HG02571 (cell line): ENCODE results near the gene ADGRD1.

ENCODE experiments used
- ATAC-seq: cut with Tn5 transposase; IDR thresholded peaks from one replicate; pipeline ENCODE4 v1.9.1; 2021; ENCODE audit warnings: mild to moderate bottlenecking, moderate library complexity; ENCODE audit not compliant: unreplicated experiment

The ADGRD1 gene

DNA sequence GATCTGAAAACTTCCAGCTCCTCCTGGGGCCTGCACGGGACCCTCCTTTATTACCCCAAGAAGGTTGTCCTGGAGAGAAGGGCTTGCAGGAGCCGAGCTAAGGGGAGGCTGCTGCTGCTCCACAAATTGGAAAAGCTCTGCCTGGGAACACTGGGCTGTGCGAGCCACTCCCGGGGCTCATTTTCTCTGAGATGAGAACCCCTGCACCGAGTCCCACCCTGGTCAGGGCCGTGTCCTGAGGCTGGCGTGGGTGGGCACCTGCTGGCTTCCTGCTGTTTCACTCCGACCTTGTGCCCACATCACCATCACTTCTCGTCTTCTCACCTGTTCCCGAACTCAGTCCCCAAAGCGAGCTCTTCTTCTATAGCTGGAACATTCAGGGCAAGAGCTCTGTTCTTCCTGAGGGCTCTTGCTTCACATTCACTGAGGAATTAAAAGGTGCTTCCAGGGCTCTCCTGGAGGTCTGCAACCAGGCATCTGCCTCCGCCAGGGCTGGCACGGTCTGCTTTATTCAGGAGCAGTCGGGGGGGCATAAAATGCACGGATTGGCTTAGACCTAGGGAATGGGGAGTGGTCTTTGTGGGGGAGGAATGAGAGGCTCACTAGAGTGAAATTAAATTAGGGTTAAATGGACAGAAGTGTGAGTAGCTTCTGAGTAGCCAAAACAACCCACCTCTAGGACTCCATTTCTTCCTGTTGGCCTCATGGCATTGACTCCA, 98.5 kb downstream of the ADGRD1 start:
- no peak for ATAC-seq

DNA sequence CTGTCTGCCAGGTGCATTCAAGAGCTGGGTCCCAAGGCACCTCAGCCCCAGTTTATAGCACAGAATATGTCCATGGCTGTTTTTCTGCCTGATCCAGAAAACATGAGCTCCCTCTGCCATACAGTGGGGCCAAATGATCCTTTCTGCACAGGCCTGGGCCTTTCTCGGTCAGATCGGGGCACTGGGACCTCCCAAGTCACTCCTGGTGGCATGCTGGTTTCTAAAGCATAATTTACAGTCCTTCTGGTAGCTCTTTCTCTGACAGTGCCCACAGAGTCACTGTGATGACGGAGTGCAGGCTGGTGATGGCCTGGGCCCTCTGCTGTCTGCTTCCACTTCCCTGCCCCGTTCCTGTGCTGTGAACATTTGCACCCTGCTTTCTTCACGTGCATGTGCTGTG, 99.2 kb downstream of the ADGRD1 start:
- ATAC-seq = no peak

DNA sequence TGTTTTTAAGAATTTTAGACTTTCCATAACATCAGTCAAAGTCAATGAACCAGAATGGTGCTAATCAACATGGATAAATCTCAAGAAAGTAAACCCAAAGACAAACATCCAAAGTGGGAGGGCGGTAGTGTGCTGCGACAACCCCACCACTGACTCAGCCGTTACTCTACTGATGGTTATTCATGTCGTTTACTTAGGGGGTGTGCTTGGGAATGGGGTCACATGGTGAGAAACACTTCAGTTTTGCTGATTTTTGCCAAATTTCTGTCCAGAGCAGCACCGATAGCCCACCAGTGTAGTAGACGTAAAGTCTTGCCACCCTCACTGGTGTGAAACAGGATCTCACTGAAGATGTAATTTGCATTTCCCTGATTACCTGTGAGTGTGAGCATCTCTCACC, 99.9 kb downstream of the ADGRD1 start:
- no peak for ATAC-seq

DNA sequence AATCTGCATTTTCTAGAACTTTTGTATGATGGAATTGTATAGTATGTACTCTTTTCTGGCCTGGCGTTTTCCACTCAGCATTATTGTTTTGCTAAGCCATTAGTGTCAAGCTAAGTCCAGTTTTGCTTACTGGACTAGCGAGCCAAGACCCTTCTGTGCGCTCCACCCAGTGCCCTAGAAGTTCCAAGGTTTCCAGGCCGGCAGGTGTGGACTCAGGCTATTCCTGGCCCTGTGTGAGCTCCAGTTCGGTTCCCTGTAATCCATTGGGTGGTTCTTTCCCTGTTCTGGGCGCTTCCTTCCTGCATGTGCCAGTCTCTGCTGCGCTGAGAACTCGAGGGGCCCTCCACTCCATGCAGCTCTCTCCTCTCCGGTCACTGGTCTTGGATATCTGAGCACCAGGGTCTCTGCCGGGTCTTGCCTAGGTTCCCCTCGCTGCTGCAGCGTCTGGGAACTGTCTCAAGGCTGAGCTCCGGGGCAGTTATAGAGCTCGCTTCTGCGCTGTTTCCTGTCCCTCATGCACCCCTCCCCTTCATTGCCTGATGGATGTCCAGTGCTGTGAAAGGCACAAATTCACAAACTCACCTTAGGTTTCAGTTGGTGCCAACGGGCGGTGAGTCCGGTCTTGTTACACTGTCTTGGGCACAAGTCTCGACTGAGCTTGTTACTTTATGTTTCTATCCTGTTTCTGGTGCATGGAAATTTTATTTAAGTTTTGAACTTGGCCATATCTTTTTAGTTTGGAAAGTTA, 100.8 kb downstream of the ADGRD1 start:
- ATAC-seq = no peak

DNA sequence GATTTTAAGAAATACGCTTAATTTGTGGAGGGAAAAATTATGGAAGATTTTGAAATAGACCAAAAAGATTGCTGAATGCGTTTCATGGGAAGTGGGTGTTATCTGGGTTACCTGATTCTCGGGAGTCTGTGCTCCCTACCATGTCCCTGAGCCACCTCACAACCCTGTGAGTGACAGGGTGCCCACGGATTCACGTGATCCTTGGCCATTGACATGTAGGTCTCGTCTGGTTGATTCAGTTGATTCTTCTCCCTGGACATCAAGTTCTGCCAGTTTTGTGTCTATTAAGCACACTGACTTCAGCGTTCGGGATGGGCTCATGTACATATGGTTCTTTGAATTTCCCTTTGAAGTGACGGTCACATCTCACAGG, 101.4 kb downstream of the ADGRD1 start:
- no peak for ATAC-seq

DNA sequence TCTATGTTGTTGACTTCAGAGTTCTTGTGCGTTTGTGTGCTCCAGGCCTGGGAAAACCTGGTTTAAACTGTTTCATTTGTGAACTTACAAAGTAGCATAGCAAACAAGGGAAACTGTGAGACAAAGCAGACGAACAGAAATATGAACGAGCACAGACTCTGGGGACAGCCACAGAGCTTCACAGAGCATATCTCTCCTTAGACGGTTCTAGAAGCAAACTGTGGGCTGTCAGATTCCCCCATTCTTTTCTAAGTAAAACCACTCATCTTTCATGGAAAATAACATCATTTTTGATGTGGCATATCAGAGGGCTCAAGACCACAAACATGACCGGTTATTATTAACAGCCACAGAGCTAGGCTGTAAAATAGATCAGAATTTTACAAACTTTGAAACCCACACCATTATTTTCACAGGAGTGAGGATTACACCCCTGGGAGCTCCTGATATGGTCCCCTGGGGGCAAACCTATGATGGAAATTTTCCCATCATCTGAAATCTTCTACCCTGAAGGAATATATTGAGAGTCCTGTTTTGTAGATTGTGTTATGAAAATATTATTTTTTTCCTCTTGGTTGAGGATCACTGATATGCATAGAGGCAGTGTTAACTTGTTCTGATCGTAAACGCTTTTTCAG, 102.0 kb downstream of the ADGRD1 start:
- no peak for ATAC-seq

DNA sequence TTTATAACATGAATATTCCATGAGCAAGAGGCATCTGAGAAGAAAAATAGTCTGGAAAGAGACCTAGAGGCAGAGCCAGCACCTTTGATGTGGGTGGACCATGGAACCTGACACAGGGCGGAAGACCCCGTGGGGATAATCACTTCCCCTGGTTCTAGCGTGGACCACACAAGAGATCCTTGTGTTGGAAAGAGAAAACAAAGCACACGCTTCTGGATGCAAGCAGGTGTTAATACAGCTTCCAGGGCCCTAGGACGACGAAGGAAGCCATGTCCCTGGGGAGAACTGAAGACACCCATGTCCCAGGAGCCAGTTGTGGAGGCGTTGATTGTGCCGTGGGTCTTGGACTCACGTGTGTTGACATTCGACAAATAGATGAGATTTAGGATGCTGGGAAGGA, 102.9 kb downstream of the ADGRD1 start:
- no peak for ATAC-seq

DNA sequence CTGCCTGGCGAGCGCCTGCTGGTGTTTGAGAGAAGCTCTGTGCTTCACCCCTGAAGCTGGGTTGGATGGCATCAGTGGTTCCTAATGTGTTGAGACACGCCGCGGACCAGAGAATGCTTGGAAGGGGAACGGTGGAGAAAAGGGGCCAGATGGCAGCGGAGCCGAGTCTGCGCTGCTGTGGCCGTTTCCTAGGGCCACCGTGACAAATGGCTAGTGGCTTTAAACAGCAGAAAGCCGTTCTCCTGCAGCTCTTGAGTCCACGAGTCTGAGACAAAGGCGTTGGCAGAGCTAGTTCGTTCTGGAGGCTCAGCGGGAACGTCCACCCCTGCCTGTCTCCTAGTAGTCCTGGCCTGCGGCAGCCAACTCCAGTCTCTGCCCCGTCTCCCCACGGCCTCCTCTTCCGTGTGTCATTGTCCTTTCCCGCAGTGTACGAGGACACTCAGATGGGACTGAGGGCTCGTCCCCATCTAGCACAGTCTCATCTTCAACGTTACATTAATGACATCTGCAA, 103.6 kb downstream of the ADGRD1 start:
- no peak for ATAC-seq

DNA sequence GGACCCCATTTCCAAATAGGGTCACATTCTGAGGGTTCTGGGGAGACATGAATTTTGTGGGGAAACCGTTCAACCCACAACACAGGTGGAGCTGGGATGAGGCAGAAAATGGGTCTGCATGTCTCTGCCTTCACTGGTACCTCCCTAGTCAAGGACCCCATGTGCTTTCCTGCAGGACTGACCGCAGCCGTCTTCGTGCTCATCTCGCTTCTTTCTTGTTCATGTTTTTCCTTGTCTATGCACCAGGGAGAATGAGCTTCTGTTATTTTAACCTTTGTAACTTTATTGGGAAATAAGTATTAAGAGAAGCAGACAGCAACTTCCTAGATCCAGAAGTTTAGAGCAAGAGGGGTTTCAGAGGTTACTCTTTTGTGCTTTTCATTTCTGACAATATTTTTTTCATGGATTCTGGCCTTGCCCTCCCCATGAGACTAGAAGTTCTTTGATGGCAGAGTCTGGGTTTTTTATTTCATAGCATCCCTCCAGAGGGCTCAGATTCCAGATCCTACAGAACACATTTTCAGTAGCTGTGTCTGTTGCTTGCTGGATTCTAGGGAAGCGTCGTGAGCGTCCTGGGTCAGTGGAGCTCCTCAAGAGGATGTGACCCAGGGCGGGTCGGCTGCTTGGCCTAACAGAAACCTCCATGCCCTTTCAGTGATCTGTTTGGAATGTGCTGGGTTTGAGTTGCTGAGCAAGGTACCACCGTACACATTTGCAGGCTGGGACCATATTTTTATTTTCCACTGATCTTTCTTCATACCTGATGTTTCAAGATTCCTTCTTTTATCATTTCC, 104.2 kb downstream of the ADGRD1 start:
- no peak for ATAC-seq

DNA sequence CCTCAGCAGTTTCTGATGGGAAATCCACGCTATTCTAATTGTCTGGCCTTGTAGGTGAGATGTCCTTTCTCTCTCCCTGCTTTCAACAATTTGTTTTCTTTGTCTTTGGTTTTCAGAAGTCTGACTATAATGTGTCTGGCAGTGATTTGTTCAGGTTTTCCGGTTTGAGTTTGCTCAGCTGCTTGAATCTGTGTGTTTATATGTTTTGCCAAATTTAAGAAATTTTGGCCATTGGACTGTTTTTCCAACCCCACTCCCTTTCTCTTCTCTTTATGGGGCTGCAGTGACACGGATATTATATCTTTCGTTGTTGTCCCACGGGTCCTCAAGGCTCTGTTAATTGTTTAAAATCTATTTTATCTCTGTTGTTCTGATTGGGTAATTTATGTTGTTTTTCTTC, 105.0 kb downstream of the ADGRD1 start:
- no peak for ATAC-seq

DNA sequence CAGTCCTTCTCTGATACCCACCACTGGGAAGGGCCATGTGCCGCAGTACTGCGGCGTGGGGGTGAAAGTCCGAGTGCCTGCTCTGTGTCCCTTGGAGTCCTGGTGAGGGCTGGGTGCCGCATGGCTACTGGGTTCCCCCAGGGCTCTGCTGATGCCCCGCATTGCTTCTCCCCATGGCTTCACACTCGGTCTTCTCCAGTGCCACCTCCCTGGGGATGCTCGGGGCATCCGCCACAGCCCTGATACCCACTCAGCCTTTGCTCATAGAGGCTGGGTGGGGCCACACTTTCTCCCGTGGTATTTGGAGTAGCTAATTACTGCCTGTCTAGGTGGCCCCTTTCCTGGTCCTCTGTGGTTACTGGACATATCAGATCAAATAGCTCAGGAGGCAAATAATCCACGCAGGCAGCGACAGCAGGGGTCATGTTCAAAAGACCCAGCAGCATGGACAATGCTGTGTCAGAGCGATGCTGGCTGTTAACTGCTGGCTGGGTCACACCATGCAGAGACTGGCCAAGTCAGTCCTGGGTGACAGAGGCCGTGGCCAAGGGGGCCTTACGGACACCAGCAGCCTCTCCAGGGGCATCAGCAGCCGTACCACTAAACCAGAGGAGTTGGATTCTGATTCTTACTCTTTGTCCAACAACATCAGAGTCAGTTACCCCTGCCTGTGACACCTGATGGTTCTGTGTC, 106.5 kb downstream of the ADGRD1 start:
- no peak for ATAC-seq

DNA sequence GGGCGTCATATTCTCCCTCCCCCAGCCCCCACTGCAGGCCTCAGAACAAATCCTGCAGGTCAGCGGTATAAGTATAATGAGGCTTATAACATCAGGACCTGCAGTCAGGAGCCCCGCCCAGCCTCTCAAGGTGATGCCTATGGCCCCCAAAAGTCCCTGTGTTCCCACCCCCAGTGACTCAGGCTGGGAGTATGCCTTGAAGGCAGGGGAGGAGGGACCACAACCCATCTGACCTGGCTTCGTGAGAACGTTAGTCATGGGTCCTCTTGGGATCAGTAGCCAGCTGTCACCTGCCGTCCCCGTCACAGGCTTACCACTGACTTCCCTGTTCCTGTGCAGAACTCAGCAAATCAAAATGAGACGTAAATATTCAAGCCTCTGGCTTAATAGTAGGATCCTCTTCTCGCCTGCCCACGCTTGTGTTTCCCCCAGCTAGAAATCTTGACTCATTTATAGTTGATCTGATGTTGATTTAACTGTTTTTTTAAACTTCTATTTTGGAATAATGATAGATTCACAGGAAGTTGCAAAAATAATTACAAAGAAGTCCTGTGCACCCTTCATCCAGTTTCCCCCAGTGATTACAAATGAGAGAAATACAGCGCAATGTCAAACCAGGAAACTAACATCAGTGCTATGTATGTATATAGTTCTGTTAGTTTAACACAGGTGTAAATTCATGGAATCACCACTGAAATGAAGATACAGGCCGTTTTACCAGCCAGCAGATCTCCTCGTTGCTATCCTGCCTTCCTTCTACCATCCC, 107.5 kb downstream of the ADGRD1 start:
- no peak for ATAC-seq

DNA sequence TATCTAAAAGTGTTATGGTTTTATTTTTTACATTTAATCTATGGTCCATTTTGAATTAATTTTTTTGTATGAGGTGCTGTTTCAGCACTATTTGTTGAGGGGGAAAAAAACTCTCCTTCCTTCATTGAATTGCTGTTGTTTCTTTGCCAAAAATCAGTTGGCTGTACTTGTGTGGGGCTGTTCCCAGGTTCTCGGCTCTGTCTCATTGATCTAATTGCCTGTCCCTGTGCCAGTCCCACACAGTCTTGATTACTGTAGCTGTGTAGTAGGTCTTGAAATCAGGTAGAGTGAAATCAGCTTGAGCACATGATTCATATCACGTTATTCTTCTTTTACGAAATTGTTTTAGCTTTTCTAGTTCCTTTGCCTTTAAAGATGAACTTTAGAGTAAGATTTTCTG, 109.7 kb downstream of the ADGRD1 start:
- ATAC-seq = no peak

DNA sequence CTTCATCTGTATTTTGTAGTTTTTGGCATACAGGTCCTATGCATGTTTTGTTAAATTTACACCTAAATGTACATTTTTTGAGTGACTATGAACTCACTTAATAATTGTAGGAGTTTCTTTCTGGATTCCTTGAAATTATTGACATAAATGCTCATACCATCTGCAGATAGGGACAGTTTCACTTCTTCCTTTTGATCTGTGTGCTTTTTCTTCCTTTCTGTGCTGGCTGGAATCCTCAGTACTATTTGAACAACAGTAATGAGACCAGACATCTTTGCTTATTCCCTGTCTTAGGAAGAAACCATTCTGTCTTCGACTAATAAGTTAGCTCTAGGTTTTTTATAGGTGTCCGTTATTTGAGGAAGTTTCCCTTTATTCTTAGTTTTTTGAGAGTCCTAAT, 110.3 kb downstream of the ADGRD1 start:
- ATAC-seq = no peak

DNA sequence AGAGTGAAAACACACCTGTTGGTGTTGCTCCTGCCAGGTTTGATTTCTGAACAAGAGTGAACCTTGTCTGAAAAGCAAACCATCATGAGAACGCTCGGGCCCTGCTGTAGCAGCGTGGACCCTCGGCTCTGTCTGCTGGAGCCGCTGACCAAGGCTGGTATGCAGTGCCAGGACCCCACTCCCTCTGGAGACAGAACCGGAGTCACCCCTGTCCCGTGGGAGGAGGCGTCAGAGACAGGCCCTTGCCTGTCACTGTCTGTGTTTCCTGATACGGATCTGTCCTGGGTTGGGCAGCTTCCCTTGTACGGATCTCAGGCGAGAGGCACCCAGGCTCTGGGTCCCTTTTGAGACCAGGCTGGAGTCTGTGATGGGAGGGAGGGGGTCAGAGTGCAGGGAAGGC, 111.6 kb downstream of the ADGRD1 start:
- no peak for ATAC-seq

DNA sequence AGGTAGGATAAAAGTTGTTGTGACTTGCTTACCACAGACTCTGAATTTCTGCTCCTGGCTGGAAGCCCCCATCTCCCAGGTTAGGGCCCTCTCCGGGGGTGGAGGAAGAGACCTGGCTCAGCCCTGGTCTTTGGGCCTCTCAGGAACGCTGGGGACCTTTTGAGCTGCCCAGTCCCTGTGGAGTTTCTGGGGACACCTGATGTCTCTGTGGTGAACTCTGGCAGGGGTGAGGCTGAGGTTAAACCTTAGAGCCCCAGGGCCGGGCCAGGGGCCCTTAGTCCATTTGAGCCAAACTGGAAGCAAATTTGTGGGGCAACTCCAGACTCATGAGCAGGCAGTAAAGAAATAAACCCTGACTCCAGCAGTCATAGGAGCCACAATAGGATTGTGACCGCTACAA, 112.1 kb downstream of the ADGRD1 start:
- ATAC-seq = no peak

DNA sequence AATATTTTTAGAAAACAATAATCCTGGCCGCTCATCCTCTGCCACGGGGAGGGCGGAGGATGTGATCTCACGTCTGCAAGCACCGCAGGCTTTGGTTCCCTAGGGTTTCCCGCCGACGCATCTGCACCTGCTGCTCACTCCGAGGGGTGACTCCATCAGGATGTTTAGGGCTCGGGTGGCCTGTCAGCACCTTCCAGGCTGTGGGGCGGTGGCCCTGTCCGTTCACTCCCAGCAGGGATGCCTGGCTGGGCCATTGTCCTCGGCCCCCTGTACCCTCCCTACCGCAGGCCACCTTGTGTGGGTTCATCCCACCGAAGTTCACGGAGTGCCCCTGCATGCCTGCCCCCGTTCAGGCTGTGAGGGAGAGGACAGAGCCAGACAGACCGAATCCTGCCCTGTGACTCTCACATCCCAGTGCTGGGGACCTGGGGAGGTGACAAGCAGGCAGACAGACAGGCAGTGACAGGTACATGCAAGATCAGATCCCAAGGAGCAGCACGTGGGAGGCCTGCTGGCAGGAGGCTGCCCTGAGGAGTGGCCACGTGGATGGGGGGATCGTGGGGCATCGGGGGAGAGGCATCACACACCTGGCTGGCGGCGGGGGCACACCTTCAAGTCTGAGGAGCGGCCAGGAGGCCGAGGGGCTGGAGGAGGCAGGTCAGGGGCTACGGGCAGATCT, 112.6 kb downstream of the ADGRD1 start:
- ATAC-seq = no peak

DNA sequence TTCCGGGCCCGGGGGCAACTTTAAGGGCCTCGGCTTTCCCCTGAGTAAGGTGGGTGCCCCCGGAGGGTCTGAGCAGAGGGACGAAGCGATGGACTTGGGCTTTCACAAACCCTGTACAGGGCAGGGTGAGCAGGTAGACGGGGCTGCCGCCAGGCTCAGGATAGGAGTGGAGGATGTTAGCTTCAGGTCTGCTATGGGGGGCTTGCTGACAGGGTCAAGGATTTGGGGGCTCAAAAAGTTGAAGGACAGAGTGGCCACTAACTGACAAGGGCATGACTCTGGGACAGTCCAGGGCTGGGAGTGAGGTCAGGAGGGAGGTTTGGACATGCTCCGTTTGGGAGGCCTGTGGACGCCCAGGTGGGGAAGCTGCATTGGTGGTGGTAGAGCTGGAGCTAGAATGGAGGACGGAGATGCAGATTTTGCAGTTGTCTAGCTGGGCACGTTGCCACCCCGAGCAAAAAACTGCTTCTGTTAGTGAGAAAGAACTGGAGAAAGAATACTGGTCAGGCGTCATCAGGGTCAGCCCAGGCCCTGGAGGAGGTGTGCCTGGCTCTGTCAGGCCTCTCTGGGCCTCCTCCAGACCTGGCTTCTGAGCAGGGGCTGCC, 113.3 kb downstream of the ADGRD1 start:
- no peak for ATAC-seq
